NCI-H526 (cell line): ENCODE measurements around the gene TSPAN18.
"Not testable (repeated sequence)": the region's sequence is repeated elsewhere in the genome, so short reads cannot be mapped to it uniquely, and the experiment has no call there.

ENCODE experiments used
- DNase-seq, 2 experiments: peaks; one replicate each; lab custom pipeline; 2025; lab: John Stamatoyannopoulos, UW

The TSPAN18 gene

DNA sequence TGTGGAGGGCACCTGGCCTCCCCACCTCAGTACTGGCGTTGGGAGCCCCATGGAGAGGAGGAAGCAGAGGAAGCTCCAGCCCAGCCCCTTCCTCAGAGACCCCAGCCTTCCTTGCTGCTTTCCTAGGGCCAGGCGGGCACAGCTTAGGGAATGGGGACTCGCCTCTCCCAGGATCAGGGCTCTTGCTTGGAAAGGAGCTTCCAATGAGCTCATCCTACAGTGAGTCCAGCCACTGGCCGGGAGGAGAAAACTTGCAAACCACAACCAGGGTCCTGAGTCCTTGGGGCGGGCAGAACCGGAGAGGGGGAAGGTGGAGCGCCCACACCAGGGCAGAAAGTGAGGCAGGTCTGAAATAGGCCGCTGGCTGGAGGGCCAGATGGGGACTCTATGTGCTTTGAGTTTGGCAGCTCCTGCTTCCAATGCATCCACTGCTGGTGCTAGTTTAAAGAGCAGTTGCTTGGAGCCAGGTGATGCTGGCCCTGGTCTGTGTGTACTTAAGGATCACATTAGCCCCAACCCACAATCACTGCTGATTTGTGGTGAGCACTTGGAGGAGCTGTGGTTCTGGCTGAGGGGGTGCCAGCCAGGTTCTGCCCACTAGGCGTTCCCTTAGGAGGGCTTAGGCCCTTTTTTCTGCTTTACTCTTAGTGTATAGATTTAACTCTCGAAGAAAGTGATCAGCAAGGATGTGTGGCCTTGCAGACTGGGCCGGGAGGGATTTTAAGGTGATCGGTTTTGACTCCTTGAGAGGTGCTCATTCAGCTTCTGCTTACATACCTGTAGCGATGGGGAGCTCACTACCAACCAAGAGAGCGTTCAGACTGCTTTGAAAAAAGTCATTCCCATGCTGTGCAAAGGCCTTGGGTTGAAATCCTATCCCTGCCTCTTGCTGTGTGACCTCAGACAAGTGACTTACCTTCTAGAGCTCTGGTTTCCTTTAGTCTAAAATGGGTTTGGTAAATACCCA, 142.0 kb downstream of the TSPAN18 start:
- no peak for DNase-seq

DNA sequence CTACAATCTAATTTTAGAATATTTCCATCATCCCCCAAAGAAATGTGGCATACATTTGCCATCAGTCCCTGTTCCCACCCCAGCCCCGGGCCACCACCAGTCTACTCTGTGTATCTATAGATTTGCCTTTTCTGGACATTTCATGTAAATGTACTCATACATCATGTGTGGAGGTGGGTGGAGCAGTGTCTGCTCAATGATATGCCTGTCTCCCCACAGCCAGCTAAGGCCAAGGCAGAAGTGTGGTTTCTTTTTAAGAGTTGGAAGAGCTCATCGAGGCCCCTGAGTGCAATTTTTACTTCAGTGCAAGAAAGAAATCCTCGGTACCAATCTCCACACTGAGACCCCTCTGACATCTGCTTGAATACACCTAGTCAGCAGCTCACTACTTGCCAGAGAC, 143.4 kb downstream of the TSPAN18 start:
- DNase-seq, result peak; percentile 56 to 72

DNA sequence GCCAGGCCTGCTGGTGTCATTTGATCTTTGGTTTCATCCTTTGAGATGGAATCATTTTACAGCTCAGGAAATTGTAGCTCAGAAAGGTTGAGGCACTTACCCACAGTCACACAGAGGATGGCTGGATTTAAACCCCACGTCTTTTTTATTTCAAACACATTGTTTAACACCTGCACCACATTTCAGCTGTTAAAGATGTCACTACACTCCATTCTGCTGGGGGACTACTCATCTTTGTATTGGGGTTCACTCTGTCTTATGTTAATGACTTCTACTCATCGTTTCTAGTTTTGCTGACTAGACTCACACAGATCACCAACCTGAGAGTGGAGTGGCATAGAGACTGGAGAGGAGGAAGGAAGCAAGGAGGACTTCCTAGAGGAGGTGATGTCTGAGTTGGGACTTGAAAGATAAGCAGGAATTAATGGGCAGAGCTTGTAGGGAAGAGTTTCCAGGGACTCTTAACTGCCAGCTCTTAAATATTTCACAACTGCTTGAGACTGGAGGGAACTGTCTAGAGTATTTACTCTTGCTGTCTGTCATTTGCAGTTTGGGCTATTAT, 143.9 kb downstream of the TSPAN18 start:
- no peak for DNase-seq

DNA sequence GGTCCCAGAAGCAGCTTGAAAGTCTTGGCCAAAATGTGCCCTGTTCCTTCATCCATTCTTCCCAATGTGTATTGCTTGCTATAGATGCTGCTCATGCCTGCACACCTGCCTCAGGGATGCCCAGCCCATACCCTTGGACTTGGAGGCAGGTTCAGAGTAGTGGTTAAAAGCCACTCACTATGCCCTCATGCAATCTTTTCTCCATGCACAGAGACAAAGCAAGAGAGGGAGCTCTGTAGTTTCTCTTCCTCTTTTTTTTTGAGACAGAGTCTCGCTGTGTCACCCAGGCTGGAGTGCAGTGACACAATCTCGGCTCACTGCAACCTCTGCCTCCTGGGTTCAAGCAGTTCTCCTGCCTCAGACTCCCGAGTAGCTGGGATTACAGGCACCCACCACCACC, 144.9 kb downstream of the TSPAN18 start:
- not testable (repeated sequence) for DNase-seq

DNA sequence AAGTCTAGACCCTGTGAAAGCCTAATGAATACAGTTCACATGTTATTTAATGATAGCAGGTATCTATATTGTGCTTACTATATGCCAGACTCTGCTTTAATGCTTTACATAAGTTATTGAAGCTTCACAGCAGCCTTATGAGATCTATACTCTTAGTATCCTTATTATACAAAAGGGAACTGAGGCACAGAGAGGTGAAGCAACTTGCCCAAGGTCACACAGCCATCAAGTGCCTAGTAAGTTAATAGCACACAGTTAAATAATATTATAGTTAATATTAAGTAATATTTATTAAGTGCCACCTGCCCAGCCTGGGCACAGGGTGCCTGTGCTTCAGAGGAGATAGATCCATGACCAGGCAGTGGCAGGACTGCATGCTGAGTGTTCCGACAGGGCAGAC, 145.8 kb downstream of the TSPAN18 start:
- DNase-seq, result no peak

DNA sequence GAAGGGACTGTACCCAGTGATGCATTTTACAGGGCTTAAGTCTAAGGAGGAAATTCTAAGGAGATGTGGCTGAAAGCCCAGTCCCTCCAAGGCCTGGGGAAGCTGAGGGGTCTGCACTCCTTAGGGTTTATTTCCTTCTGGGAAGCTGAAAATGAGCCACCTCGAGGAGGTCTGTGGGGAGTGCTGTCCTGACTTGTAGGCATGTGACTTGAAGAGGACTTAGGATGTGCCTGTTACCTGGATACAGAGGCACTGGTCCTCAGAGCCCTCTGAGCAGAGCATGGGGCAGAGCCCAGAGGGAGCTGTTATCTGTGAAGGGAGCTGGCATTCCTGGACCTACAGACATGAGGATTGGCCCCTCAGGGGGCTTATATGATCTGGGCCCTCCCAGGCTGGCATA, 146.8 kb downstream of the TSPAN18 start:
- no peak for DNase-seq

DNA sequence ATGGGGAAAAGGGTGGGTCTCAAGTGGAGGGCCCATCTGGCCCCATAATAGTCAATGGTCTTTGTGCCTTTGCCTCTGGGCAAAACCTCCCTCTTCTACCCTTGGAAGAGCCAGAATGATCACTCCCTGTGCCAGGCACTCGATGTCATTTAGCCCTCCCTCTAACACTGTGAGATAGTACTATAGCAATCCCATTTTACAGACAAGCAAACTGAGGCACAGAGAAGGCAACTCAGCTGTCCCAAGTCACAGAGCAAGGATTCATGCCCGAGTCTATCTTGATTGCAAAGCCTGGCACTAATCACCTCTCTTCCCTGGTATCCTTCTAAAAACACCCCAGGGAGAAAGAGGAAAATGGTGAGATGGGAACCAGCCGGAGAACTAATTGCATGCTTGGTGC, 147.5 kb downstream of the TSPAN18 start:
- DNase-seq, result no peak

DNA sequence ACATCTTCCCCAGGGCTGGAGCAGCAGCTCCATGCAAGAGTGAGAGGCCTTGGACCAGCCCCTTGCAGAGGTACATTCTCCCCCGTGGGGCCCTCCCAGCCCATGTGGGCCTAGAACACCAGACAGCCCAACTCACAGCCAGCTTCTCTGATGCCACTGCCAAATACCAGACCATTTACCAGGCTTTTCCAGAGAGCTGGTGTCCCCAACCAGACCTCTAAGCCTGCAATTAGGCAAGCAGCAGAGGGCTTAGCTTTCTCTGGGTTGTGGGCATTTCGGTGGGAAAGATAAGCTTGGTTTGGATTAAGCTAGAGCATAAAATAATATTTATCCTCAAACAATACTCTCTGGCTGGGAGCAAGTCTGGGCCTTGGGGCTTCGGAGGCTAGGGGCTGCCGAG, 148.3 kb downstream of the TSPAN18 start:
- DNase-seq, result no peak

DNA sequence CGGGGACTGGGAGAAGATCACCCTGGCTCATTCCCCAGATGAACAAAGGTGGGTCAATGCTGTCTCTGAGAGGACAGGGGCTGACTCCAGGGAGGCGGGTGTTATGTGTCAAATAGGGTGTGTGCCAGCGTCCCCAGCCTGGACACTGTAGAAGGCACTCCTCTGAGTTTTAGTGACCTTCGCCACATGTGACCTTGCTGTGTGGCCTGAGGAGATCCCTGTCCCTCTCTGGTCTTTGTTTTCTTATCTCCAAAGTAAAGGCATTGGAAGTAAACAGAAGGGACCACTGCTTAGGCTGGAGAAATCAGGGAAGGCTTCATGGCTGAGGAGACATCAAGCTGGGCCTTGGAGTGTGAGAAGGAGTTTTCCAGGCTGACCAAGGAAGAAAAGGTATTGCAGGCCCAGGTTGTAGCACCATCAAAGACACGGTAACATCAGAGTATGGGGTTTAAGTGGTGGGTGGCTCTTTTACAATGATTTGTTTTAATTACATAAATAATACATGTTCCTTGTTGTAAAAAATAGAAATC, 149.5 kb downstream of the TSPAN18 start:
- DNase-seq, result no peak

DNA sequence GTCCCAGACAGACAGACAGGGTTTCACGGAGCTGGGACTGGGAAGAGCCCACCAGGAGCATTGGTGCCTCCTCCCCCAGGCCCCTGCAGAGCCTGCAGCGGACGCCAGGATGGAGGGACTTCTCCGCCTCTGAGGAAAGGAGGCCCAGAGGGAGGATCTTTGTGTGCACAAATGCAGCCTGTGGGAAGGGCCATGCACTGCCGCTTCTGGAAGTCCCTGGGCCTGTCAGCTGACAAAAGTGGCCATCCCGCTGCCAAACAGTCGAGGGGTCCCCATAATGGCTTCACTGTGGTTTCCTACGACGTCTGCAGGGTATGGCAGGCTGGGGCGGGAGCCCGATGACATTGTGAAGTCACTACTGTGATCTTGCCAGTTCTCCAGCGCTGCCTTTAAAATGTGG, 150.1 kb downstream of the TSPAN18 start:
- no peak for DNase-seq

DNA sequence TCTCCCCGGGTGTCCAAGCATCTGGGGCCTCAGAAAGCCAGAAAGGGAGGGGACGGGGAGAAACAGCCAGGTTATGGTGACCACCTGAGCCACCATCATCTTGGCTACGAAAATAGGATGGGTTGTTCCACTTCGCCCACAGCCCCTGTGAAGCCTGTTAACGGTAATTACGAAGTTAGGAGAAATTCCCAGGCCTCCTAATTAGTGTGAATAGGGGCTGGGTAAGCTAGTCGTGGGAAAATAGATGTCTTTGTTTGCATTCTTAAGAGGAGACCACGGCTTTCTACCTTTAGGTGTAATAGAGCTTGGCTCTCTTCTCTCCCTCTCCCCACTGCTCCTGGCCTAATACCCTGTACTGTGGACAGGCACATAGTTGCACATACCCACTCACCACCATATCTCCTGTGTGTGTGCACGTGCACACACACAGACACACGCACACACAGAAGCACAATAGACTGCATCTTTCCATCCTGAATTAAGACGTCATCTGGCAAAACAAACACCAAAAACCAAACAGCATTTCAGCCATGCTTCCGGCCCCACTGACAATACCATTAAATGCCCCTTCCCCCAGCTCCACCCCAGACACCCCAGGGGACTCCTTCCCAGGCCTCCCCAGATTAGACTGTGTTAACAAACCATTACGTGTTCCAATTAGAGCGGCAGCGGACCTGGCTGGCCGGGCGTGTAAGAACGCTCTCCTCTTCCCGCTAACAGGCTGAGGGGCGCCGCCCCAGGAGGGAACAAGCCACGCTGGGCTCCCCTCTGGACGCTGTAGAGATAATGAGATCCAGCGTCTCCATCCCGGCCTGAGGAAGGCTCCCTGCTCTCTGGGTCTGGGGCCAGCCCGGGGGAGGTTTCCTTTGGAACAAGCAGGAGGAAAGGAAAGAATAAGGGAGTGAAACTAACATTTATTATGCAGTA, 151.1 kb downstream of the TSPAN18 start:
- DNase-seq, result peak in 1 of 2 experiments; percentile 61

DNA sequence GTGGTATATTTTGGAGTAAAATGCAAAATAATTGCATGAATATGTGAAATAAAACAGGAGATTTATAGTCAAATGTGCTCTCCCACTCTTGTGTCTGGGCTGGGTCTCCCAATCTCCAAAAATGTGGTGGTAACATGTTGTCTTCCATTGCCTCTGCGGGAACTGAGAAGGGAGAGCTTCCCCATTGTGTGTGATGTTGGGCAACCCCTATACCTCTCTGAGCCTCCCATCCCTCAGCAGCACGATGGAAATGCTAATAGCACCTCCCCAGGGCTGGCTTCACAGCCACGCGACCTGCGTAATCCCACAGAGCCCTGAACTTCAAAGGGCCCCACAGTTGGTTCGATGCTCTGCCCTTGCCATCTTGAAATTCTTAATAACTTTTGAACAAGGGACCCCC, 151.9 kb downstream of the TSPAN18 start:
- no peak for DNase-seq

DNA sequence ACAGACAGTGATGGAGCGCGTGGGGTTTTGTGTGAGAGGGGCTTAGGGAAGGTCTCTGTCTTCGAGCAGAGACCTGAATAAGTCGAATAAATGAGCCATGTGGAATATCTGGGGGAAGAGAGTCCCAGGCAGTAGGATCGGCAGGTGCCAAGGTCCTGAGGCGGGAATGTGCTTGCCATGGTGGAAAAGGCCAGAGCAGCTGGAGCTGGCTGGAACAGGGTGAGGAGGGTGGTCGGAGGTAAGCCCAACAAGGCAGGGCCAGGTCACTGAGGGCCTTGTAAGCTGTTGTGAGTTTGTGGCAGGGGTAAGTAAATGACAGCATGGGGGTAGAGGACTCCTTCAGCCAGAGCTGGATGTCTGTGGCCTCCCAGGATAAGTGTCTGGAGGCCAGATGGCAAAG, 152.7 kb downstream of the TSPAN18 start:
- DNase-seq, result no peak

DNA sequence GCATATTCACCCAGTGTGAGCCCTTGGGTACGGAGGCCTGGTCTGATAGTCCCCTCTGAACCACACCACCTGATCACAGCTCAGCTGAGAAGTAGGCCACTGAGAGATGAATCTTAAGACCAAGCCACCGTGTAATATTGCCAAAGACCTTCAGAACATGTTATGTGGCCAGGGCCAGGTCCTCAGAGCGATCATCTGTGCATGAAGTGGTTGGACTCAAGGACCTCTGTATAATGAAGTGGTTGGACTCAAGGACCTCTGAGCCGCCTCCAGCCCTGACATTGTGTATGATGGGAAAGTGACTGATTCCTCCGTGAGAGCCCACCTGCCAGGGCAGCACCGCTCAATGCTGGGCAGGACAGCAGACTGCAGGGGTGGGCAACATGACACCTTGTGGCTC, 153.7 kb downstream of the TSPAN18 start:
- DNase-seq, result no peak

DNA sequence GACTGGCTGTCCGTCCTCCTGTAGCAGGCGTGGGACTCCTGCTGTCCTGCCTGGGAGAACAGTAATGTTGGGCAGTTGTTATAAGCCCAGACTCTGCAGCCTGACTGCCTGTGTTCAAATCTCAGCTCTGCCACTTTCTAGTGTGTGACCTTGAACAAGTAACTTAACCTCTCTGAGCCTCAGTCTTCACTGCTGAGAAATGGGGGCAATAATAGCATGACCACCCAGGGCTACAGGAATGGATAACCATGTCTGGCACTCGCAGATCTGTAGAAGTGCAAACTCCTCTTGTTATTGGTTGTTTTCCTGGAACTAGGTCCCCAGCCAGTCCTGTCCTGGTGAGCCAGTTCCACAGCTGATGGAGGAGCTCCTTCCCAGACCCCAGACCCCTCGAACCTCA, 154.2 kb downstream of the TSPAN18 start:
- DNase-seq, result no peak

DNA sequence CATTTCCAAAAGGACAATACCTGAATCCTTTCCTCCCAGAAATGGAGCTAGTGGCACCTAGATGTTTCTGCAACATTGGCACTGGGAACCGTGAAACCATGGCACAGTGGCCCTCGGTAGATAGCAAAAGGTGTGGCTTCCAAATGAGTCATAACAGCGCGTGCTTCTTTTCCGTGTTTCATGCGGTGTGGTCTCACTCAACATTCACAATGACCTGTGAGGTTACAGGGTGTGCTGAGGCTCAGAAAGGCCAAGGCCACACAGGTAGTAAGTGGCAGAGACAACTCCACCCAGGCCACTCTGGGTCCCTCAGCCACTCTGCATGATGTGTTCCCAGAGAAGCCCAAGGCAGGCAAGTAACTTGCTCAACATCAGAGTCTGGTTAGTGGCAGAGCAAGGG, 156.5 kb downstream of the TSPAN18 start:
- no peak for DNase-seq

DNA sequence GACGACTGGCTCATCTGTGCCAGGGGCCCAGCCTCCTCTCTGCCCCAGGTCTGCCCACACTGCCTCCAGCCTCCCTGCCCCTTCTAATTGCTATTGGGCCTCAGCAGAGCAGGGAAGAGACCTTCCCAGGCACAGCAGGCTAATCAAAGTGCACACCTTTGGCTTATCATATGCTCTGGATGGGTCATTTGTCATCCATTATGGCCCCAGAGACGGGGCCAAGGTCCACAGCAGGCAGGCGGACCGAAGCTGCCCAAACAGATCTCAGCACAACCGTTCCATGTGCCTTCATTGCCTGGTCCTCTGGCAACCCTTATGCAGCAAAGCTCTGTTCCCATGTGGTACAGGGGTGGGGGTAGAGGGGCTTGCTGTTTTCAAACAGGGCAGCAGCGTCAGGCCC, 157.3 kb downstream of the TSPAN18 start:
- DNase-seq, result no peak

DNA sequence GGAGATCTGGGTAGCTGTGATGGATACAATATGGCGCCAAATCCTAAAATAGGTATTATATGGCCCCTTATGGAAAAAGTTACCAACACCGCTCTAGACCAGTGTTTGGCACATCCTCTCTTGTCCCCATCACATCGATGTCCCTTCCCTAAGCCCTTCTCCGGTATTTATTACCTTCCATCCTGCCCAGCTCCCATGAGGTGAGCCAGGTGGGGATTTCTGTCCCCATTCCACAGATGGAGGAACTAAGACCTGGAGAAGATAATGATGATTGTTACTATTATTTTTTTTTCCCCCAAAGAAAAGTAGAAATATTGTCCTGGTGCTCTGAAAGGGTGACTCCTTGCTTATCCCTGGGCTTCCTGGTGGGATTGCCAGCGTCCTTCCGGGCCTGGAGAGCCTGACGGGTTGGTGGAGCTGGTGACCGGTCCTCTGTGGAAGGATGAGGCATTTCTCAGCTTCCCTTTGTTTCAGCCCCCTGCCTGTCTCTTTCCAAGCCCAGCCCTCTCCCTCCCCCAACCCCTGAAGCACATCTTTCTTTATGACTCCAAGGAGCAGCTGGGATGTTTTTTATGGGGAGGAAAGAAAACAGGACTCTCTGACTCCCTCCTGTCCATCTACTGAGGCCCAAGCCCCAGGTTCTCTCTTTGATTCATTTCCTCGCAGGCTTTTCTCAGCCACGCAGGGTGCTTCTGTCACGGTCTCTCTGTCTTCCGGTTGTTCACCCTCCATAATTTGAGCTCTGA, 158.5 kb downstream of the TSPAN18 start:
- no peak for DNase-seq

DNA sequence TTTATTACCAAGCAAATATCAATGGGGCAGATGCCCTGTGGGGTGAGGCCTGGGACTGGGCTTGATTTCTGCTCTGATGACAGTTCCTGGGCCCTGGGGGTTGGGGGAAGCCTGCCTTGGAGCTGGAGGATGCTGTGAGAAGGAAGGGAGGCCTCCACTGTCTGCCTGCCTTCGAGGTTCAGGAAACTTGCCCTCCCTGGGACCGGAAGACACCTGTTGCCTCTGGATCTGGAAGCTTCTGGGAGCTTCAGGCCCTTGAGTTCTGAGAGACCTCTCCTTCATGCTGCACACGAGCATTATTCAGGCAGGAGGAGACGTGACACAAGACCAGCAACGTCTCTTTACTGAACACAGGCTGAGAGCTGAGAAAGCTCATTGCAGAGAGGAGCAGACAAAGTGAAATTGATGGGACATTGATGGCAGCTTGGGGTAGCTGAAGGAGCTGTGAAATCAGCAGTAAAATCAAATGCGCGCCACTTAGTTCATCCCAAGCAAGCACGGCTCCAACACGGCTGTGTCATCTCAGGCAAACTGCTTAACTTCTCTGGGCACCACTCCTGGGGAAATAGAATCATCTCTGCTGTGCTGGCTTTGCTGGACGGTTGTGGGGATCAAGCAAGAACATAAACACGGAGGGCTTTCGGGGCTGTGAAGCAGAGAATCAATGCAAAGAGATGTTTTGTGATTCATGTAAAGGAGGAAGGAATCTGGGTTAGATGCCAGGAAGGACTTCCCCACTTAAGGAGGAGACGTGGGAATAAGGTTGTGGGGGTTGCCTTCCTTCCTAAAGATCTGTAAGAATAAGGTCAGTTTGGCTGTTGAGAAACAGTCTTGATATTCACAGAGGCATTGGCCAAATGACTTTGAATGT, 159.4 kb downstream of the TSPAN18 start:
- no peak for DNase-seq

DNA sequence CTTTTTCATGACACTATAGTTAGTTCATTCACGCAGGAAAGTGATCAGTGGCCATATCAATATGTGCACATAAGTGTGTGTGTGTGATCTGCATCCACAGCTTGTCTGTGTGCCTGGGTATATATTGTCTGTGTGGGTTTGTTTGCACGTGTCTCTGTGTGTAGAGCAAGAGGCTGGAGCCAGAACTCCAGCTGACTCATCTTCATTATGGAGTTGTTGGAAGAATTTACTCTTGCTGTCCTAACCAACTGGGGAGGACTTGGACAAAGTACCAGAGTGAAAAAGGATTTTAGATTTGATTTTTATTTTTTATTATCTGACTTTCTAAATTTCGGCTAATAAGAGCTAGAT, 160.0 kb downstream of the TSPAN18 start:
- no peak for DNase-seq

DNA sequence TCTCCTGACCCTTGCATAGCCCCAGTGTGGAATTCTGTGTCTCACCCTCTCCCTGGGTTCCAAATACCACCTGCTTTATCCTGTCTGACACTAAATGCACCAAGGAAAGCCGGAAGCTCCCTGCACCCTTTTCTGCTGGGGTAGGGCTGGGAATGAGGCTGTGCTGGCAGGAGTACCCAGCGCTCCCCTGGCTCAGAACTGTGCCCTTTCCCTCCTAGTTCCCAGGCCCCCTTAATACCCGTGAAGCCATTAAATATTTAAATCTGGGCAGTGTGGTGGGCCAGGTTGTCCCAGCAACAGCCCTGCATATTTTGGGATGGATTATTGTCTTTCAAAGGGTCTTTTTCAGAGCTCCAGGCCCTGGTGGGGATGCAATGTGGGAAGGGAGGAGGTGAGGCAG, 160.9 kb downstream of the TSPAN18 start:
- no peak for DNase-seq
